WTC11 (cell line): ENCODE measurements around the gene CACNA1C. TPM values are rescaled to one million over a fixed set of nuclear protein-coding genes. Genes with fewer than 3 reads are reported as not detected.

Source experiments
- ATAC-seq: fragments of 200-7000 bp; cut with Tn5 transposase; 2 replicates; pipeline ENCODE4 v1.10.0; 2021; ENCODE audit warnings: mild to moderate bottlenecking, moderate library complexity
- CTCF ChIA-PET: fragments of 300-600 bp; sonication (Branson Sonifier 250); formaldehyde crosslinking; loops from one replicate; lab custom pipeline; 2021; ENCODE audit warnings: antibody characterized with exemption; lab: Charles Lee
- POLR2A ChIA-PET: fragments of 350-600 bp; sonication (Branson Sonifier 250); formaldehyde crosslinking; loops from one replicate; lab custom pipeline; 2021; ENCODE audit warnings: antibody characterized with exemption; lab: Charles Lee
- DNase-seq: peaks from one replicate; pipeline ENCODE4 v3.0.0; 2021; ENCODE audit warnings: low spot score
- H3K27ac Mint-ChIP-seq: 2 replicates; pipeline ENCODE4 v1.8.0; 2021; ENCODE audit warnings: mixed read lengths
- H3K27me3 Mint-ChIP-seq: 2 replicates; pipeline ENCODE4 v1.8.0; 2021; ENCODE audit warnings: low read depth, mild to moderate bottlenecking, moderate library complexity, mixed read lengths
- H3K36me3 Mint-ChIP-seq: 2 replicates; pipeline ENCODE4 v1.8.0; 2021; ENCODE audit warnings: mixed read lengths
- H3K4me1 Mint-ChIP-seq: 2 replicates; pipeline ENCODE4 v1.8.0; 2022; ENCODE audit warnings: mixed read lengths
- H3K4me3 Mint-ChIP-seq: 2 replicates; pipeline ENCODE4 v1.8.0; 2021; ENCODE audit warnings: mild to moderate bottlenecking, moderate library complexity, mixed read lengths
- H3K9me3 Mint-ChIP-seq: 2 replicates; pipeline ENCODE4 v1.8.0; 2021; ENCODE audit warnings: mixed read lengths
- ARID4B ChIP-seq: sonication (generic); formaldehyde crosslinking; IDR thresholded peaks from 2 replicates; pipeline ENCODE4 v1.8.0; 2023; ENCODE audit warnings: missing genetic modification reagents, mild to moderate bottlenecking, borderline replicate concordance
- ATF1 ChIP-seq: sonication (generic); formaldehyde crosslinking; IDR thresholded peaks from 2 replicates; pipeline ENCODE4 v1.8.1; 2023; ENCODE audit warnings: mild to moderate bottlenecking, moderate library complexity, missing genetic modification reagents
- ATF3 ChIP-seq: sonication (generic); formaldehyde crosslinking; conservative IDR thresholded peaks from 2 replicates; pipeline ENCODE4 v1.8.1; 2022; ENCODE audit warnings: mild to moderate bottlenecking, missing genetic modification reagents
- CDX4 ChIP-seq: fragments of 250-450 bp; sonication (Bioruptor Pico); IDR thresholded peaks from 2 replicates; pipeline ENCODE4 v1.9.0; 2021; ENCODE audit warnings: moderate library complexity, mild to moderate bottlenecking, inconsistent platforms, borderline replicate concordance
- EMX1 ChIP-seq: fragments of 250-450 bp; sonication (Bioruptor Pico); IDR thresholded peaks from 2 replicates; pipeline ENCODE4 v1.8.0; 2021; ENCODE audit warnings: mild to moderate bottlenecking
- FOXP4 ChIP-seq: sonication (generic); formaldehyde crosslinking; IDR thresholded peaks from 2 replicates; pipeline ENCODE4 v1.8.0; 2022; ENCODE audit warnings: mild to moderate bottlenecking, missing genetic modification reagents
- JUN ChIP-seq: sonication (generic); formaldehyde crosslinking; IDR thresholded peaks from 2 replicates; pipeline ENCODE4 v1.8.0; 2023; ENCODE audit warnings: mild to moderate bottlenecking, missing genetic modification reagents
- MXD4 ChIP-seq: fragments of 250-450 bp; sonication (Bioruptor Pico); IDR thresholded peaks from 2 replicates; pipeline ENCODE4 v1.8.0; 2021; ENCODE audit warnings: mild to moderate bottlenecking, moderate library complexity, borderline replicate concordance
- NFATC4 ChIP-seq: fragments of 250-450 bp; sonication (Bioruptor Pico); IDR thresholded peaks from 2 replicates; pipeline ENCODE4 v1.9.0; 2021; ENCODE audit warnings: mild to moderate bottlenecking
- NFYB ChIP-seq: sonication (generic); formaldehyde crosslinking; conservative IDR thresholded peaks from 2 replicates; pipeline ENCODE4 v1.8.0; 2022; ENCODE audit warnings: low read depth, missing genetic modification reagents
- NR2C2 ChIP-seq: sonication (generic); formaldehyde crosslinking; IDR thresholded peaks from 2 replicates; pipeline ENCODE4 v1.8.0; 2022; ENCODE audit warnings: mild to moderate bottlenecking, missing genetic modification reagents
- OVOL2 ChIP-seq: fragments of 250-450 bp; sonication (Bioruptor Pico); IDR thresholded peaks from 2 replicates; pipeline ENCODE4 v1.9.0; 2021; ENCODE audit warnings: mild to moderate bottlenecking, borderline replicate concordance
- PRRX2 ChIP-seq: fragments of 250-450 bp; sonication (Bioruptor Pico); IDR thresholded peaks from 2 replicates; pipeline ENCODE4 v1.8.0; 2021; ENCODE audit warnings: mild to moderate bottlenecking
- SMAD3 ChIP-seq: sonication (generic); formaldehyde crosslinking; IDR thresholded peaks from 2 replicates; pipeline ENCODE4 v1.8.0; 2022; ENCODE audit warnings: missing genetic modification reagents, mild to moderate bottlenecking, borderline replicate concordance
- SMAD4 ChIP-seq: sonication (generic); formaldehyde crosslinking; IDR thresholded peaks from 2 replicates; pipeline ENCODE4 v1.8.0; 2022; ENCODE audit warnings: mild to moderate bottlenecking, missing genetic modification reagents
- total RNA-seq: library from RNA; stranded (reverse); gene quantifications from 3 replicates; pipeline ENCODE4 v1.2.3, GENCODE V29; 2021
- TF ChIP-seq, protein P1 (sequence below): fragments of 250-450 bp; sonication (Bioruptor Pico); IDR thresholded peaks from 2 replicates; pipeline ENCODE4 v1.9.0; 2021; ENCODE audit warnings: mild to moderate bottlenecking
- TF ChIP-seq, protein P2 (sequence below): sonication (generic); formaldehyde crosslinking; IDR thresholded peaks from 2 replicates; pipeline ENCODE4 v1.8.0; 2022; ENCODE audit warnings: missing genetic modification reagents
- TF ChIP-seq, protein P3 (sequence below): sonication (generic); formaldehyde crosslinking; IDR thresholded peaks from 2 replicates; pipeline ENCODE4 v1.8.0; 2022; ENCODE audit warnings: mild to moderate bottlenecking, missing genetic modification reagents

Gene CACNA1C
- total RNA-seq, 1 experiment from 2014 or later, result 1.7 TPM

GRCh38 chr12:2634471-2634870, 581.7 kb downstream of the CACNA1C start:
- peaks cover 10% of the 10 kb centered on the region for H3K4me1 Mint-ChIP-seq
- ChIA-PET POLR2A (no interaction called here), CTCF (interaction anchor here (0.7 to 1.5 kb wide), 2 partner anchors 10 to 18 kb away, joined by 3 to 9 read pairs; no protein-coding TSS in a partner anchor)
- ATAC-seq, result no peak
- H3K36me3 Mint-ChIP-seq, result no peaks in the 10 kb centered on the region
- TF ChIP-seq NFATC4 (CRISPR knock-in tag) (no peak), NR2C2 (CRISPR knock-in tag) (no peak), ATF1 (CRISPR knock-in tag) (no peak), ARID4B (CRISPR knock-in tag) (no peak), SMAD4 (CRISPR knock-in tag) (no peak), PRRX2 (no peak), CDX4 (no peak), MXD4 (no peak), ATF3 (CRISPR knock-in tag) (no peak), OVOL2 (no peak), JUN (CRISPR knock-in tag) (no peak), FOXP4 (CRISPR knock-in tag) (no peak), EMX1 (CRISPR knock-in tag) (no peak), NFYB (CRISPR knock-in tag) (no peak), SMAD3 (CRISPR knock-in tag) (no peak)
- TF ChIP-seq, protein P1, sequence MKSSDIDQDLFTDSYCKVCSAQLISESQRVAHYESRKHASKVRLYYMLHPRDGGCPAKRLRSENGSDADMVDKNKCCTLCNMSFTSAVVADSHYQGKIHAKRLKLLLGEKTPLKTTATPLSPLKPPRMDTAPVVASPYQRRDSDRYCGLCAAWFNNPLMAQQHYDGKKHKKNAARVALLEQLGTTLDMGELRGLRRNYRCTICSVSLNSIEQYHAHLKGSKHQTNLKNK (CRISPR knock-in tag), result no peak
- TF ChIP-seq, protein P2, sequence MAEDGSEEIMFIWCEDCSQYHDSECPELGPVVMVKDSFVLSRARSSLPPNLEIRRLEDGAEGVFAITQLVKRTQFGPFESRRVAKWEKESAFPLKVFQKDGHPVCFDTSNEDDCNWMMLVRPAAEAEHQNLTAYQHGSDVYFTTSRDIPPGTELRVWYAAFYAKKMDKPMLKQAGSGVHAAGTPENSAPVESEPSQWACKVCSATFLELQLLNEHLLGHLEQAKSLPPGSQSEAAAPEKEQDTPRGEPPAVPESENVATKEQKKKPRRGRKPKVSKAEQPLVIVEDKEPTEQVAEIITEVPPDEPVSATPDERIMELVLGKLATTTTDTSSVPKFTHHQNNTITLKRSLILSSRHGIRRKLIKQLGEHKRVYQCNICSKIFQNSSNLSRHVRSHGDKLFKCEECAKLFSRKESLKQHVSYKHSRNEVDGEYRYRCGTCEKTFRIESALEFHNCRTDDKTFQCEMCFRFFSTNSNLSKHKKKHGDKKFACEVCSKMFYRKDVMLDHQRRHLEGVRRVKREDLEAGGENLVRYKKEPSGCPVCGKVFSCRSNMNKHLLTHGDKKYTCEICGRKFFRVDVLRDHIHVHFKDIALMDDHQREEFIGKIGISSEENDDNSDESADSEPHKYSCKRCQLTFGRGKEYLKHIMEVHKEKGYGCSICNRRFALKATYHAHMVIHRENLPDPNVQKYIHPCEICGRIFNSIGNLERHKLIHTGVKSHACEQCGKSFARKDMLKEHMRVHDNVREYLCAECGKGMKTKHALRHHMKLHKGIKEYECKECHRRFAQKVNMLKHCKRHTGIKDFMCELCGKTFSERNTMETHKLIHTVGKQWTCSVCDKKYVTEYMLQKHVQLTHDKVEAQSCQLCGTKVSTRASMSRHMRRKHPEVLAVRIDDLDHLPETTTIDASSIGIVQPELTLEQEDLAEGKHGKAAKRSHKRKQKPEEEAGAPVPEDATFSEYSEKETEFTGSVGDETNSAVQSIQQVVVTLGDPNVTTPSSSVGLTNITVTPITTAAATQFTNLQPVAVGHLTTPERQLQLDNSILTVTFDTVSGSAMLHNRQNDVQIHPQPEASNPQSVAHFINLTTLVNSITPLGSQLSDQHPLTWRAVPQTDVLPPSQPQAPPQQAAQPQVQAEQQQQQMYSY (CRISPR knock-in tag), result no peak
- TF ChIP-seq, protein P3, sequence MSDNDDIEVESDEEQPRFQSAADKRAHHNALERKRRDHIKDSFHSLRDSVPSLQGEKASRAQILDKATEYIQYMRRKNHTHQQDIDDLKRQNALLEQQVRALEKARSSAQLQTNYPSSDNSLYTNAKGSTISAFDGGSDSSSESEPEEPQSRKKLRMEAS (CRISPR knock-in tag), result no peak
- no peak overlapping the region for H3K27ac Mint-ChIP-seq
- peaks cover 3% of the 10 kb centered on the region for H3K9me3 Mint-ChIP-seq
- DNase-seq, result no peak
- no peaks in the 10 kb centered on the region for H3K27me3 Mint-ChIP-seq
- no peak overlapping the region for H3K4me3 Mint-ChIP-seq
